Measurements from ENCODE around the gene BHLHA15. TPM values are rescaled to one million over a fixed set of nuclear protein-coding genes. Genes with fewer than 3 reads are reported as not detected.
"Not testable (repeated sequence)": the region's sequence is repeated elsewhere in the genome, so short reads cannot be mapped to it uniquely, and the experiment has no call there.

BHLHA15 gene
- total and polyA plus RNA-seq, 5 donors from 2014 or later, result not detected

GRCh38 chr7:98213888-98214810 lies 2.9 kb downstream of the BHLHA15 start:
- Histone ChIP-seq H3K27me3 (ENCODE audit: control insufficient read depth, insufficient read depth, low read length) (no peaks in the 10 kb centered on the region), H3K36me3 (ENCODE audit: control insufficient read depth, insufficient read depth, low read length) (peaks cover 16% of the 10 kb centered on the region), H3K27ac (ENCODE audit: insufficient read depth, low read length, poor library complexity, severe bottlenecking) (no peak overlapping the region), H3K4me3 (ENCODE audit: low read depth, low read length) (no peak overlapping the region), H3K9me3 (ENCODE audit: control insufficient read depth in 2 of 2, low read length in 2 of 2) (no peaks in the 10 kb centered on the region), H3K4me1 (ENCODE audit: control insufficient read depth, insufficient read depth, low read length, poor library complexity, severe bottlenecking) (peaks cover 9% of the 10 kb centered on the region)
- H3K27ac Mint-ChIP-seq, result peak overlapping the region in 1 of 3 donors; percentile 26
- H3K4me3 Mint-ChIP-seq, result peak overlapping the region in 1 of 4 donors; percentile 22
- H3K36me3 Mint-ChIP-seq, result peaks cover 5% of the 10 kb centered on the region
- H3K4me1 Mint-ChIP-seq, result peaks cover 6 to 22% (median 9%) of the 10 kb centered on the region in 4 donors
- H3K27me3 Mint-ChIP-seq, result no peaks in the 10 kb centered on the region
- DNase-seq (no peak), ATAC-seq (ENCODE audit: low read depth in 2 of 2) (no peak)
- H3K9me3 Mint-ChIP-seq, result no peaks in the 10 kb centered on the region

DNA sequence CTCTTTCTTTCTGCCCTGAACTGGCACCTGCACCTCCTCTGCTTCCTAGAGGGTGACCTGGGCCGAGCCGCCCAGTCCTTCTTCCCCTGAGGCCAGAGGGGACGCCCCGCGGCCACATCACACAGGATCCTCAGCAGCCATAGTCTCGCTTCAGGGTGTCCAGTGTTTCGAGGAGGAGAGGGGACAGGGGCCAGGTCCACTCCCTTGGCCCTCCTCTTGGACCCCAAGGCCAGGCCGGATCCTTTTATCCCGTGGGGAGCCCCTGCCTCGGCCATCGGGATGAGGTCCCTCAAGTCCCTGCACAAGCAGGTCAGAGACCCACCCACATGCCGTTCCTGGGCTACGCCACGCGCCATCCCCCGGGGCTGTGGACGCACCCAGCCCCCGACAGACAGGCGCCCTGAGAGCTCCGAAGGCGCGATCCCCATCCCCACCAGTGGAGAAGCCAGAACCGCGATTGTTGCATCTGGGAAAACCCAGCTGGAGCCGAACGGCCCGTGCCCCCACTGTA lies 3.6 kb downstream of the BHLHA15 start:
- Mint-ChIP-seq H3K36me3 (peaks cover 5% of the 10 kb centered on the region), H3K4me3 (no peak overlapping the region), H3K27ac (no peak overlapping the region), H3K27me3 (no peaks in the 10 kb centered on the region), H3K4me1 (peaks cover 8 to 26% (median 11%) of the 10 kb centered on the region in 4 donors), H3K9me3 (no peaks in the 10 kb centered on the region)
- Histone ChIP-seq H3K36me3 (ENCODE audit: control insufficient read depth, insufficient read depth, low read length) (peaks cover 16% of the 10 kb centered on the region), H3K27ac (ENCODE audit: insufficient read depth, low read length, poor library complexity, severe bottlenecking) (no peak overlapping the region), H3K4me1 (ENCODE audit: control insufficient read depth, insufficient read depth, low read length, poor library complexity, severe bottlenecking) (peaks cover 9% of the 10 kb centered on the region), H3K9me3 (ENCODE audit: control insufficient read depth in 2 of 2, low read length in 2 of 2) (no peaks in the 10 kb centered on the region), H3K27me3 (ENCODE audit: control insufficient read depth, insufficient read depth, low read length) (no peaks in the 10 kb centered on the region), H3K4me3 (ENCODE audit: low read depth, low read length) (no peak overlapping the region)
- no peak for DNase-seq
- no peak for ATAC-seq (ENCODE audit: low read depth in 2 of 2)

- ATAC-seq (ENCODE audit: low read depth in 2 of 2), result no peak
- no peak for DNase-seq
- Mint-ChIP-seq H3K36me3 (peaks cover 5% of the 10 kb centered on the region), H3K27ac (no peak overlapping the region), H3K9me3 (no peaks in the 10 kb centered on the region), H3K27me3 (no peaks in the 10 kb centered on the region), H3K4me3 (no peak overlapping the region), H3K4me1 (peaks cover 8 to 26% (median 11%) of the 10 kb centered on the region in 4 donors)
- Histone ChIP-seq H3K27me3 (ENCODE audit: control insufficient read depth, insufficient read depth, low read length) (no peaks in the 10 kb centered on the region), H3K36me3 (ENCODE audit: control insufficient read depth, insufficient read depth, low read length) (peaks cover 16% of the 10 kb centered on the region), H3K27ac (ENCODE audit: insufficient read depth, low read length, poor library complexity, severe bottlenecking) (no peak overlapping the region), H3K4me3 (ENCODE audit: low read depth, low read length) (no peak overlapping the region), H3K4me1 (ENCODE audit: control insufficient read depth, insufficient read depth, low read length, poor library complexity, severe bottlenecking) (peaks cover 5% of the 10 kb centered on the region), H3K9me3 (ENCODE audit: control insufficient read depth in 2 of 2, low read length in 2 of 2) (no peaks in the 10 kb centered on the region)
Measured at GRCh38 chr7:98215561-98216495, 4.6 kb downstream of the BHLHA15 start.

DNA sequence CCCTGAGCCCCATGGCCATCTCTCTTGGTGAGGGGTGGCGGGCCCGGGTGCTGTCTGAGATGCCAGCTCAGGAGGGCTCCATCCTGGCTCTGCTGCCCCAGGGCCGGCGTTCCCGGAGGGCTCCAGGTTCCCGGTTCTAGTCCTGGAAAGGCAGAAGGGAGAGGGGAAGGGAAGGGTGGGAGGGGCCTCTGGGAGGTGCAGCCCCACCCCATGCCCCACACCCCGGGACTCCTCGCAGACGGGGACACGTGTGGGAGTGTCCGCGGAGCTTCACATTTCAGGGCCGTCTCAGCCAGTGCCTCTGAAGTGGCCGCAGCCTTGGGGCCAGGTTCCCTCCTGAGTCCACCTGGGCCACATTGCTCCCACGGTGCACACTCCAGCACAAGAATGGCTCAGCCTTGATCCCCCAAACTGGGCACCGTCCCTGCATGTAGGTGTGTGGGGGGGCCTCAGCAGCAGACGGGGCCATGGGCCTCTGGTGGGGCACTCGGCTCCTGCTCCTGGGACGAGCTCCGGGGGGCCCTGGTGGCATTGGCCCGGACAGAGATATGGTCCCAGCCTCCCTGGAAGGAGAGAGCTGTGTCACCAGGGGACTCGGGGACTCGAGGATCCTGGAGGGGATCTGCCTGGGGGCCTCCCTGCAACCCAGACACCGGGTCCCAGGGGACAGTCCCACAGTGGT lies 5.8 kb downstream of the BHLHA15 start:
- Mint-ChIP-seq H3K36me3 (peaks cover 5% of the 10 kb centered on the region), H3K27me3 (no peaks in the 10 kb centered on the region), H3K4me3 (no peak overlapping the region), H3K9me3 (no peaks in the 10 kb centered on the region), H3K4me1 (peaks cover 7 to 21% (median 11%) of the 10 kb centered on the region in 4 donors), H3K27ac (no peak overlapping the region)
- no peak overlapping the region for H3K4me3 ChIP-seq (ENCODE audit: low read depth, low read length)
- no peaks in the 10 kb centered on the region for H3K9me3 ChIP-seq (ENCODE audit: control insufficient read depth in 2 of 2, low read length in 2 of 2)
- H3K27me3 ChIP-seq (ENCODE audit: control insufficient read depth, insufficient read depth, low read length), result no peaks in the 10 kb centered on the region
- no peaks in the 10 kb centered on the region for H3K4me1 ChIP-seq (ENCODE audit: control insufficient read depth, insufficient read depth, low read length, poor library complexity, severe bottlenecking)
- peaks cover 22% of the 10 kb centered on the region for H3K36me3 ChIP-seq (ENCODE audit: control insufficient read depth, insufficient read depth, low read length)
- no peak overlapping the region for H3K27ac ChIP-seq (ENCODE audit: insufficient read depth, low read length, poor library complexity, severe bottlenecking)
- ATAC-seq (ENCODE audit: low read depth in 2 of 2) (no peak), DNase-seq (no peak)

DNA sequence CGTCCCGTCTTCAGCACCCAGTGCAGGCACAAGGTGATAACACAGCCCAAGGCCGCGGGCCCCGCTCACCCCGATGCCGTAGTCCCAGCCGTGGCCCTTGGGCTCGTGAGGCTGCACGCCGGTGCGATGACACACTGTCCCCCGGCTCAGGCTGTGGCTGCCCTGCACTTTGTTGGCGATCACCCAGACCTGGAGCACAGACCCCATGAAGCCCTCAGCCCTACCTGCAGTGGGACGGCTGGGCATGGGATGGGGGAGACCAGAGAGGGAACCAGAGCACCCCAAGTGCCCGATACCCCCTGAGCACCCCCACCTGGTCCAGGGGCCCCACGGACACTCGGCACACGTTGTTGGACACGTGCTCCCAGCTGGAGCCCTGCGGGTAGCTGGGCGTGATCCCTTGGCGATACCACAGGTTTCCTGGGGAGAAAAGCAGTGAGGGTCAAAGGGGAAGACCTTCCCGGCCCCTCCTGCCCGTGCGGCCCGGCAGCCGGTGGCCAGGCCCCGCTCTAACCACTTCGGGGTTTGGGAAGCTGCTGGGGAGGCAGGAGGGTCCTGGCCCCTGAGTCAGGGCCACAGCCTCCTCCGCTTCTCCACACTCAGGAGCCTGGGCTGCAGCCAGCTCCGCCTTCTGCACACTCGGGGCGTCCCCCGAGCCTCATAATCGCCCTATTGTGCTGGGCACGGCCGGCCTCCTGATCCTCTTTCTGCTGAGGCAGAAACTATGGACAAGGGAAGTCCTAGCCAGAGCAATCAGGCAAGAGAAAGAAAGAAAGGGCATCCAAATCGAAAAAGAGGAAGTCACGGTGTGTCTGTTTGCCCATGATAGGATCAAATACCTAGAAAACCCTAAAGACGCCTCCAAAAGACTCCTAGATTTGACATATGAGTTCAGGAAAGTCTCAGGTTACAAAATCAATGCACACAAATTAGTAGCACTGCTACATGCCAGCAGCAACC lies 6.7 kb downstream of the BHLHA15 start:
- H3K4me1 Mint-ChIP-seq, result peaks cover 7 to 21% (median 11%) of the 10 kb centered on the region in 4 donors
- peak overlapping the region; percentile 9 to 70 (median 62) for H3K27ac Mint-ChIP-seq
- peaks cover 5% of the 10 kb centered on the region for H3K36me3 Mint-ChIP-seq
- H3K4me3 ChIP-seq (ENCODE audit: low read depth, low read length), result no peak overlapping the region
- ATAC-seq (ENCODE audit: low read depth in 2 of 2), result no peak
- no peaks in the 10 kb centered on the region for H3K9me3 Mint-ChIP-seq
- H3K4me1 ChIP-seq (ENCODE audit: control insufficient read depth, insufficient read depth, low read length, poor library complexity, severe bottlenecking), result no peaks in the 10 kb centered on the region
- no peak overlapping the region for H3K27ac ChIP-seq (ENCODE audit: insufficient read depth, low read length, poor library complexity, severe bottlenecking)
- no peak for DNase-seq
- no peak overlapping the region for H3K4me3 Mint-ChIP-seq
- H3K27me3 ChIP-seq (ENCODE audit: control insufficient read depth, insufficient read depth, low read length), result no peaks in the 10 kb centered on the region
- H3K36me3 ChIP-seq (ENCODE audit: control insufficient read depth, insufficient read depth, low read length), result peaks cover 29% of the 10 kb centered on the region
- no peaks in the 10 kb centered on the region for H3K27me3 Mint-ChIP-seq
- H3K9me3 ChIP-seq (ENCODE audit: control insufficient read depth in 2 of 2, low read length in 2 of 2), result no peaks in the 10 kb centered on the region

GRCh38 chr7:98219382-98219781 lies 8.1 kb downstream of the BHLHA15 start:
- not testable (repeated sequence) for H3K27me3 ChIP-seq (ENCODE audit: control insufficient read depth, insufficient read depth, low read length); DNase-seq; H3K9me3 ChIP-seq (ENCODE audit: control insufficient read depth in 2 of 2, low read length in 2 of 2); H3K36me3 Mint-ChIP-seq; H3K27ac ChIP-seq (ENCODE audit: insufficient read depth, low read length, poor library complexity, severe bottlenecking); H3K27me3 Mint-ChIP-seq; H3K4me1 ChIP-seq (ENCODE audit: control insufficient read depth, insufficient read depth, low read length, poor library complexity, severe bottlenecking); ATAC-seq (ENCODE audit: low read depth in 2 of 2); H3K4me3 Mint-ChIP-seq; H3K4me3 ChIP-seq (ENCODE audit: low read depth, low read length); H3K9me3 Mint-ChIP-seq
- H3K36me3 ChIP-seq (ENCODE audit: control insufficient read depth, insufficient read depth, low read length), result peaks cover 39% of the 10 kb centered on the region
- Mint-ChIP-seq H3K4me1 (peaks cover 7 to 18% (median 11%) of the 10 kb centered on the region in 4 donors), H3K27ac (peak overlapping the region in 2 of 3 donors; percentile 60 to 62)

All from CD4-positive, CD25-positive, alpha-beta regulatory T cell (primary cell).